B cell (primary cell): Measurements from ENCODE around the gene NCK2. TPM values are rescaled to one million over a fixed set of nuclear protein-coding genes. Genes with fewer than 3 reads are reported as not detected.

Experiments used
- ATAC-seq: fragments of 200-7000 bp; cut with Tn5 transposase; one replicate; pipeline ENCODE4 v1.10.0; 2021; ENCODE audit warnings: low read depth, mild to moderate bottlenecking, moderate number of reproducible peaks, moderate library complexity
- CTCF ChIA-PET: fragments of 350-600 bp; sonication (Branson Sonifier 250); formaldehyde crosslinking; loops from one replicate; lab custom pipeline; 2021; ENCODE audit warnings: antibody characterized with exemption, inconsistent platforms; lab: Charles Lee
- POLR2A ChIA-PET: fragments of 350-600 bp; sonication (Branson Sonifier 250); formaldehyde crosslinking; loops from one replicate; lab custom pipeline; 2021; ENCODE audit warnings: antibody characterized with exemption; lab: Charles Lee
- DNase-seq: peaks from one replicate; pipeline ENCODE4 v3.0.0; 2013
- H2AFZ ChIP-seq: 2 replicates; pipeline ENCODE4 v1.6.1; 2012; ENCODE audit warnings: mild to moderate bottlenecking, low read depth, low read length; ENCODE audit not compliant: insufficient read depth, poor library complexity, severe bottlenecking
- H3K27ac ChIP-seq, 2 donors: 1 replicate in 1 of 2; 2 replicates in 1 of 2; pipeline ENCODE4 v1.5.1; 2012 to 2013; ENCODE audit warnings: low read length in 2 of 2, mild to moderate bottlenecking in 2 of 2, moderate library complexity in 1 of 2
- H3K27me3 ChIP-seq, 4 experiments: fragments of 200-600 bp in 1 of 4; sonication (generic) in 1 of 4; replicated peaks in 1 of 4; 1 replicate in 2 of 4; 2 replicates in 2 of 4; pipeline versions ENCODE4 v1.6.1 to v1.7.0; 2013 to 2016; ENCODE audit warnings: low read length in 3 of 4, mild to moderate bottlenecking in 2 of 4, mixed read lengths in 1 of 4, moderate library complexity in 1 of 4; ENCODE audit not compliant: insufficient read depth in 4 of 4, control insufficient read depth in 3 of 4; ENCODE audit errors: control extremely low read depth in 1 of 4
- H3K36me3 ChIP-seq, 2 experiments: replicated peaks in 1 of 2; 1 replicate in 1 of 2; 2 replicates in 1 of 2; pipeline versions ENCODE4 v1.6.1 to v1.7.1; 2013; ENCODE audit warnings: low read length in 1 of 2; ENCODE audit not compliant: insufficient read depth in 2 of 2, control insufficient read depth in 1 of 2; ENCODE audit errors: control extremely low read depth in 1 of 2, extremely low read depth in 1 of 2
- H3K4me1 ChIP-seq, 2 donors: fragments of 200-600 bp in 1 of 2; sonication (generic) in 1 of 2; 1 replicate in 1 of 2; 2 replicates in 1 of 2; pipeline versions ENCODE4 v1.5.1 to v1.6.1; 2013 to 2017; ENCODE audit warnings: low read length in 2 of 2; ENCODE audit not compliant: control insufficient read depth in 2 of 2, insufficient read depth in 2 of 2
- H3K4me2 ChIP-seq: replicated peaks from 2 replicates; pipeline ENCODE3; 2012; ENCODE audit warnings: mild to moderate bottlenecking, low read depth, low read length; ENCODE audit not compliant: poor library complexity, severe bottlenecking
- H3K4me3 ChIP-seq, 5 experiments: fragments of 200-600 bp in 1 of 5; sonication (generic) in 1 of 5; 1 replicate in 3 of 5; 2 replicates in 2 of 5; pipeline versions ENCODE4 v1.5.1 to v1.7.0; 2011 to 2016; ENCODE audit warnings: low read length in 4 of 5, mild to moderate bottlenecking in 4 of 5, low read depth in 2 of 5, control low read depth in 1 of 5, moderate library complexity in 1 of 5; ENCODE audit not compliant: insufficient read depth in 1 of 5; ENCODE audit errors: control extremely low read depth in 1 of 5, extremely low read depth in 1 of 5
- H3K79me2 ChIP-seq: fragments of 200-600 bp; sonication (generic); one replicate; pipeline ENCODE4 v1.6.0; 2016; ENCODE audit warnings: low read length; ENCODE audit not compliant: control insufficient read depth, insufficient read depth
- H3K9ac ChIP-seq: fragments of 200-600 bp; sonication (generic); 2 replicates; pipeline ENCODE4 v1.6.1; 2017; ENCODE audit warnings: mild to moderate bottlenecking, low read length, moderate library complexity
- H3K9me3 ChIP-seq, 3 donors: one replicate each; pipeline versions ENCODE4 v1.6.1 to v1.7.1; 2013; ENCODE audit warnings: low read length in 2 of 3; ENCODE audit not compliant: control insufficient read depth in 2 of 3, insufficient read depth in 1 of 3; ENCODE audit errors: control extremely low read depth in 1 of 3
- H4K20me1 ChIP-seq: 2 replicates; pipeline ENCODE4 v1.6.0; 2012; ENCODE audit warnings: mild to moderate bottlenecking, low read length; ENCODE audit not compliant: insufficient read depth, control insufficient read depth, poor library complexity, severe bottlenecking
- H3K27ac Mint-ChIP-seq: one replicate; pipeline ENCODE4 v1.8.0; 2021; ENCODE audit warnings: mixed read lengths
- H3K27me3 Mint-ChIP-seq: one replicate; pipeline ENCODE4 v1.8.0; 2021; ENCODE audit warnings: mixed read lengths
- H3K4me1 Mint-ChIP-seq: one replicate; pipeline ENCODE4 v1.8.0; 2021; ENCODE audit warnings: mixed read lengths
- H3K4me3 Mint-ChIP-seq: one replicate; pipeline ENCODE4 v1.8.0; 2021; ENCODE audit warnings: mixed read lengths
- H3K9me3 Mint-ChIP-seq: one replicate; pipeline ENCODE4 v1.8.0; 2022; ENCODE audit warnings: mixed read lengths; ENCODE audit not compliant: insufficient read depth
- EZH2 ChIP-seq: IDR thresholded peaks from 2 replicates; pipeline ENCODE4 v1.6.1; 2012; ENCODE audit warnings: borderline replicate concordance, low read depth, mild to moderate bottlenecking, moderate library complexity, low read length; ENCODE audit not compliant: insufficient read depth, poor library complexity, severe bottlenecking
- WGBS: methylation state at CpG from one replicate; pipeline ENCODE4 v1.1.5; 2013; ENCODE audit warnings: missing lambda C conversion rate; ENCODE audit not compliant: insufficient coverage; 5-methylcytosine and 5-hydroxymethylcytosine counted together
- intact Hi-C: fragments of 100-400 bp; cut with micrococcal nuclease; formaldehyde crosslinking; loops from one replicate; pipeline ENCODE4 v1.10.0; 2022
- polyA plus RNA-seq: library from polyadenylated mRNA; depleted of rRNA; stranded (reverse); fragments of >200 nt; gene quantifications from 2 replicates; pipeline ENCODE4 v1.2.3, GENCODE V29; 2012
- total RNA-seq, 2 donors: library from RNA; stranded (reverse); fragments of 120-200 nt in 1 of 2; gene quantifications; 1 replicate in 1 of 2; 2 replicates in 1 of 2; pipeline versions ENCODE4 v1.2.3 to v1.2.4, GENCODE V29; 2013 to 2022
- TF ChIP-seq, protein P1 (sequence below): fragments of 200-600 bp; IDR thresholded peaks from one replicate; pipeline ENCODE4 v1.8.0; 2022; ENCODE audit warnings: antibody characterized with exemption, mild to moderate bottlenecking

NCK2 gene
- total and polyA plus RNA-seq, 2 donors (not counting 1 experiment from before 2014, with no cell fraction given): 64.2 to 72.3 TPM

DNA sequence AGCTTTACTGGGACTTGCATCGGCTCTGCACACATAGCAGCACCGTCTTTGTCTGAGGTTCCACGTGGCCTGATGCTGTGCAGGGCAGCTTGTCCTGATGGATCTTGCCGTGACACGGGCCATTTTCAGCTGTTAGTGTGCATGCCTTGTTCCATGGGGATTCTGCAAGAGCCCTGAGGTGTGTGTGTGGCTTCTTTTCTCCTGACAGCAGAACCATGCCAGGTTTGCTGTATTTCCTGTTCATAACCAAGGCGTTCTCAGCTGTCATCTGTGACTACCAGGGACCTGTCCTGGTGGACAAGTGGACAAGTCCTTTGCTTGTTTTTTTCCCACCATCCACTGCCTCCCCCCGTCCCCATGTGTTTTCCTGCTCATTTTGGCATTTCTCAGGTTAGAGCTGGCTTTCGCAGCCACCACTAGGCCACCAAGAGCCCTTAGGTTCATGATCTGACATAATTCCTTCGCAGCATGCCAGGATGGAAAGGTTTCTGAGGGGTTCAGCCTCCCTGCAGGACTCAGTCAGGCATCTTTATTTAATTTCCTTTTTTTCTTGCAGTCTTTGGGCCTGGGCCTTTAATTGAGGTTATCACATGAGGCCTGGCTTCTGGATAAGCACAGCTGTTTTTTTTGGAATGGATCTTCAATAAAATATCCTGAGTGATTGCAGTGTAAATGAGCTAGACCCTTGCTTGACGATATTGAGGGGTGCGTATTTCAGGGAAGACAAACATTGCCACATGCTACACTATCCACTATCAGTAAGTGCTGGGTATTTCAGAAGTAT is 139.4 kb downstream of the NCK2 start:
- H3K4me1 ChIP-seq: peaks cover 23 to 34% of the 10 kb centered on the region in 2 donors
- TF ChIP-seq EZH2: no peak
- TF ChIP-seq, protein P1, sequence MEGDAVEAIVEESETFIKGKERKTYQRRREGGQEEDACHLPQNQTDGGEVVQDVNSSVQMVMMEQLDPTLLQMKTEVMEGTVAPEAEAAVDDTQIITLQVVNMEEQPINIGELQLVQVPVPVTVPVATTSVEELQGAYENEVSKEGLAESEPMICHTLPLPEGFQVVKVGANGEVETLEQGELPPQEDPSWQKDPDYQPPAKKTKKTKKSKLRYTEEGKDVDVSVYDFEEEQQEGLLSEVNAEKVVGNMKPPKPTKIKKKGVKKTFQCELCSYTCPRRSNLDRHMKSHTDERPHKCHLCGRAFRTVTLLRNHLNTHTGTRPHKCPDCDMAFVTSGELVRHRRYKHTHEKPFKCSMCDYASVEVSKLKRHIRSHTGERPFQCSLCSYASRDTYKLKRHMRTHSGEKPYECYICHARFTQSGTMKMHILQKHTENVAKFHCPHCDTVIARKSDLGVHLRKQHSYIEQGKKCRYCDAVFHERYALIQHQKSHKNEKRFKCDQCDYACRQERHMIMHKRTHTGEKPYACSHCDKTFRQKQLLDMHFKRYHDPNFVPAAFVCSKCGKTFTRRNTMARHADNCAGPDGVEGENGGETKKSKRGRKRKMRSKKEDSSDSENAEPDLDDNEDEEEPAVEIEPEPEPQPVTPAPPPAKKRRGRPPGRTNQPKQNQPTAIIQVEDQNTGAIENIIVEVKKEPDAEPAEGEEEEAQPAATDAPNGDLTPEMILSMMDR: no peak
- H4K20me1 ChIP-seq: peaks cover 96% of the 10 kb centered on the region
- peak overlapping the region in 1 of 2 donors; percentile 21 for H3K27ac ChIP-seq
- H3K79me2 ChIP-seq: peaks cover 99% of the 10 kb centered on the region
- no peak overlapping the region for H2AFZ ChIP-seq
- Mint-ChIP-seq H3K27me3 (no peaks in the 10 kb centered on the region), H3K9me3 (peaks cover 7% of the 10 kb centered on the region), H3K27ac (no peak overlapping the region), H3K4me3 (no peak overlapping the region), H3K4me1 (peaks cover 52% of the 10 kb centered on the region)
- ChIA-PET POLR2A (no interaction called here), CTCF (interaction anchor here (1.3 kb wide), 1 partner anchor 39 kb away, joined by 3 read pairs; no protein-coding TSS in a partner anchor)
- peak overlapping the region; percentile 49 for H3K4me2 ChIP-seq
- no peak for ATAC-seq
- DNase-seq: no peak
- intact Hi-C loops: no loop called here
- 98% methylated on average over 9 of the region's 11 CpGs for WGBS
- no peak overlapping the region for H3K9ac ChIP-seq
- peaks cover 0 to 35% (median 5%) of the 10 kb centered on the region in 3 donors for H3K9me3 ChIP-seq
- H3K36me3 ChIP-seq: peaks cover 7 to 35% of the 10 kb centered on the region in 2 experiments
- no peaks in the 10 kb centered on the region for H3K27me3 ChIP-seq
- no peak overlapping the region for H3K4me3 ChIP-seq

DNA sequence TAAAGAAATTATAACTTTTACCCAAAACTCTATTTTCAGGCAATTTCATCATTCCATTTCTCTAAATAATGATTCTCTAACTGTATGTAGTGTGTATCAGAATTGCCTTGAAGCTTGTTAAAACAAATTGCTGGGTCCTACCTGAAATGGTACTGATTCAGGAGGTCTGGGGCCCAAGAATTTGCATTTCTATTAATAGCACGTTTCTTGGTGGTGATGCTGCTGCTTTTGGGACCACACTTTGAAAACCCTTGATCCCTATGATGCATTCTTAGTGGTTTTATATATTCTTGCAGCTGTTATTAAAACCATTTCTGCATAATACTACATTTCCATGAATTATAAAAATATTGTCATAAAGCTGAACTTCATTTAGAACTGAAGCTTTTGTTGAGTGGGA is 140.7 kb downstream of the NCK2 start:
- Histone ChIP-seq H3K9me3 (peaks cover 0 to 29% (median 5%) of the 10 kb centered on the region in 3 donors), H3K27me3 (no peaks in the 10 kb centered on the region), H3K27ac (peak overlapping the region in 1 of 2 donors; percentile 31), H2AFZ (no peak overlapping the region), H3K9ac (peak overlapping the region; percentile 15), H3K4me2 (peak overlapping the region; percentile 49), H3K79me2 (peaks cover 100% of the 10 kb centered on the region), H3K4me1 (peaks cover 23 to 34% of the 10 kb centered on the region in 2 donors), H3K36me3 (peaks cover 9 to 37% of the 10 kb centered on the region in 2 experiments), H4K20me1 (peaks cover 93% of the 10 kb centered on the region), H3K4me3 (peak overlapping the region in 1 of 5 experiments; percentile 22)
- CTCF ChIA-PET: interaction anchor here (0.8 to 1.3 kb wide), 2 partner anchors 11 to 38 kb away, joined by 3 read pairs; no protein-coding TSS in a partner anchor
- POLR2A ChIA-PET: interaction anchor here (0.6 kb wide), 1 partner anchor 113 kb away, joined by 5 read pairs; no protein-coding TSS in a partner anchor
- ATAC-seq (no peak), DNase-seq (no peak)
- intact Hi-C loops: no loop called here
- Mint-ChIP-seq H3K27ac (no peak overlapping the region), H3K9me3 (peaks cover 7% of the 10 kb centered on the region), H3K27me3 (no peaks in the 10 kb centered on the region), H3K4me3 (peak overlapping the region; percentile 29), H3K4me1 (peaks cover 50% of the 10 kb centered on the region)
- WGBS: no CpG with 5 or more reads among the region's 1 CpG
- TF ChIP-seq, protein P1: no peak
- TF ChIP-seq EZH2: no peak
